Skeletal muscle tissue (tissue), 4 donors: ENCODE measurements around the gene CAPN9. TPM values are rescaled to one million over a fixed set of nuclear protein-coding genes. Genes with fewer than 3 reads are reported as not detected.
"Not testable (repeated sequence)": the region's sequence is repeated elsewhere in the genome, so short reads cannot be mapped to it uniquely, and the experiment has no call there.

Experiments
- H3K27ac ChIP-seq: one replicate; pipeline ENCODE4 v1.7.0; 2013; ENCODE audit warnings: mild to moderate bottlenecking, low read depth, low read length, inconsistent platforms
- H3K27me3 ChIP-seq, 3 donors: one replicate each; pipeline ENCODE4 v1.7.0; 2013; ENCODE audit warnings: low read length in 3 of 3; ENCODE audit not compliant: control insufficient read depth in 3 of 3, insufficient read depth in 3 of 3
- H3K36me3 ChIP-seq, 3 donors: one replicate each; pipeline ENCODE4 v1.7.0; 2013; ENCODE audit warnings: low read length in 3 of 3; ENCODE audit not compliant: control insufficient read depth in 3 of 3, insufficient read depth in 3 of 3
- H3K4me1 ChIP-seq, 3 donors: one replicate each; pipeline ENCODE4 v1.7.0; 2013; ENCODE audit warnings: low read length in 3 of 3, mild to moderate bottlenecking in 3 of 3; ENCODE audit not compliant: control insufficient read depth in 3 of 3, insufficient read depth in 3 of 3
- H3K4me3 ChIP-seq, 3 donors: one replicate each; pipeline ENCODE4 v1.7.0; 2013; ENCODE audit warnings: low read length in 3 of 3
- H3K9ac ChIP-seq, 3 donors: one replicate each; pipeline ENCODE4 v1.7.0; 2013; ENCODE audit warnings: low read length in 3 of 3, mild to moderate bottlenecking in 3 of 3, moderate library complexity in 2 of 3, low read depth in 1 of 3
- H3K9me3 ChIP-seq, 3 donors: one replicate each; pipeline ENCODE4 v1.7.0; 2013; ENCODE audit warnings: low read length in 3 of 3; ENCODE audit not compliant: control insufficient read depth in 3 of 3
- total RNA-seq: library from RNA; depleted of rRNA; stranded (reverse); fragments of >200 nt; gene quantifications from one replicate; pipeline ENCODE4 v1.2.3, GENCODE V29; 2014
- donor health status: Osteomylitis.

The CAPN9 gene
- total RNA-seq, 1 donor from 2014 or later = under 0.01 TPM

DNA sequence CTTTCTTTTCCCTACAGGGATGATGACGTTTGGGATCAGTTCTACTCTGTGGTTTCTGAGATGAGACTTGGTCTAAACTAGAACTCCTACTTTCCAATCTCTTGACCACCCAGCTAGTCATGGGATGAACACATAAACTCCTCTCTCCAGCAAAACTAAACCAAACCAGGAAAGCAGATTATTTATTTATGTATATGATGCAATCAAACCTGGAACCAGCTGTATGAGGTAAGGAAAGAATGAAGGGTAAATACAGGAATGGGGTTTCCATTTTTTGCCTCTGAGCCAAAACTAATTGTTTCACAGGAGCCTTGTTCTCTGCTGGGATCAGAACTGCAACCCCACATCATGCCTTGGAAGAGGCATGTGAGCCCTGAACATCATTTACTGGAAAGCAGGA is 29.9 kb upstream of the CAPN9 start:
- H3K27ac ChIP-seq = no peak overlapping the region
- no peak overlapping the region for H3K9ac ChIP-seq
- H3K4me1 ChIP-seq = peaks cover 19 to 27% (median 25%) of the 10 kb centered on the region in 3 donors
- H3K36me3 ChIP-seq = no peaks in the 10 kb centered on the region
- no peaks in the 10 kb centered on the region for H3K9me3 ChIP-seq
- H3K27me3 ChIP-seq = no peaks in the 10 kb centered on the region
- no peak overlapping the region for H3K4me3 ChIP-seq

DNA sequence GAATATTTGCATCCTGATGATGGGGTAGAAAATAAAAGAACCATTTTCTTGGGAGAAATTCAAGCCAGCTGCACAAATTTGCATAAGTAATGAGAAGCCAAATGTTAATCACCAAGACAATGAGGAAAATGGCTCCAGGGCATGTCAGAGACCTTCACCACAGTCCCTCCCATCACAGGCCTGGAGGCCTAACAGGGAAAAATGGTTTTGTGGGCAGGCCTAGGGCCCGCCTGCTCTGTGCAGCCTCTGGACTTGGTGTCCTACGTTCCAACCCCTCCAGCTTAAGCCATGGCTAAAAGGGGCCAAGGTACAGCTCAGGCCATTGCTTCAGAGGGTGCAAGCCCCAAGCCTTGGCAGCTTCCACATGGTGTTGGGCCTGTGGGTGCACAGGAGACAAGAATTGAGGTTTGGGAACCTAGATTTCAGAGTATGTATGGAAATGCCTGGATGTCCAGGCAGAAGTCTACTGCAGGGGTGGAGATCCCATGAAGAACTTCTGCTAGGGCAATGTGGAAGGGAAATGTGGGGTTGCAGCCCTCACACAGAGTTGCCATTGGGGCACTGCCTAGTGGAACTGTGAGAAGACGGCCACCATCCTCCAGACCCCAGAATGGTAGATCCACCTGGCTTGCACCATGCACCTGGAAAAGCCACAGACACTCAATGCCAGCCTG is 25.2 kb upstream of the CAPN9 start:
- H3K27me3 ChIP-seq, H3K4me1 ChIP-seq, H3K9me3 ChIP-seq, H3K4me3 ChIP-seq, H3K27ac ChIP-seq, H3K9ac ChIP-seq, H3K36me3 ChIP-seq: not testable (repeated sequence)

- no peak overlapping the region for H3K9ac ChIP-seq
- H3K27ac ChIP-seq = no peak overlapping the region
- no peak overlapping the region for H3K4me3 ChIP-seq
- H3K27me3 ChIP-seq = no peaks in the 10 kb centered on the region
- no peaks in the 10 kb centered on the region for H3K9me3 ChIP-seq
- H3K36me3 ChIP-seq = no peaks in the 10 kb centered on the region
- H3K4me1 ChIP-seq = peaks cover 11 to 17% (median 12%) of the 10 kb centered on the region in 3 donors
These were observed 21.8 kb upstream of the CAPN9 start for GRCh38 chr1:230725256-230726012.

- Histone ChIP-seq H3K36me3 (no peaks in the 10 kb centered on the region), H3K9ac (no peak overlapping the region), H3K4me3 (no peak overlapping the region), H3K9me3 (no peaks in the 10 kb centered on the region), H3K27ac (peak overlapping the region; percentile 21), H3K4me1 (peaks cover 17 to 28% (median 21%) of the 10 kb centered on the region in 3 donors), H3K27me3 (no peaks in the 10 kb centered on the region)
These were observed 18.3 kb upstream of the CAPN9 start for GRCh38 chr1:230728710-230729392.

- Histone ChIP-seq H3K4me1 (peaks cover 17 to 28% (median 21%) of the 10 kb centered on the region in 3 donors), H3K27me3 (no peaks in the 10 kb centered on the region), H3K9ac (peak overlapping the region; percentile 51 to 65 (median 52)), H3K27ac (peak overlapping the region; percentile 77), H3K36me3 (no peaks in the 10 kb centered on the region), H3K9me3 (no peaks in the 10 kb centered on the region), H3K4me3 (peak overlapping the region in 2 of 3 donors; percentile 8 to 52)
These were observed 16.2 kb upstream of the CAPN9 start for GRCh38 chr1:230730977-230731376.

GRCh38 chr1:230735447-230735846 is 11.7 kb upstream of the CAPN9 start:
- Histone ChIP-seq H3K4me3 (no peak overlapping the region), H3K9me3 (no peaks in the 10 kb centered on the region), H3K27ac (no peak overlapping the region), H3K4me1 (peaks cover 5 to 11% (median 10%) of the 10 kb centered on the region in 3 donors), H3K36me3 (no peaks in the 10 kb centered on the region), H3K27me3 (no peaks in the 10 kb centered on the region), H3K9ac (no peak overlapping the region)

DNA sequence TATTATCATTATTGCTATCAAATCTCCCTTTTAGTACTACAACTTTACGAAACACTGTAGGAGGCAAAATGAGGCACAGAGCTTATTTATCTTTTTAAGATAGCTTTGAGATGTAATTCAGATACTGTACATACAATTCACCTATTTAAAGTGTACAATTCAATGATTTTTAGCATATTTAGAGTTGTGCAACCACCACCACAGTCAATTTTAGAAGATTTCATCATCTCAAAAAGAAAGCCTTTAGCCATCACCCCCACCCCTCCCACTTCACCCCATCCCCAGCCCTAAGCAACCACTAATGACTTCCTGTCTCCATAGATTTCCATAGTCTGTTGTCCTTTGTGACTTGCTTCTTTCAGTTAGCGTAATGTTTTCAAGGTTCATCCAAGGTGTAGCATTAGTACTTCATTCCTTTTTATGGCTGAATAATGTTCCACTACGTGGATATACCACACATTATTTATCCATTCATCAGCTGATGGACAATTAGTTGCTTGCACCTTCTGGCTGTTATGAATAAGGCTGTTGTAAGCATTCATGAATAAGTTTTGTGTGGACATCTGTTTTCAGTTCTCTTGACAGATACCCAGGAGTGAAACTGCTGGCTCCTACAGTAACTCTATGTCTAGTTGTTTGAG is 9.4 kb upstream of the CAPN9 start:
- H3K36me3 ChIP-seq = no peaks in the 10 kb centered on the region
- no peak overlapping the region for H3K4me3 ChIP-seq
- H3K4me1 ChIP-seq = no peaks in the 10 kb centered on the region
- no peak overlapping the region for H3K9ac ChIP-seq
- no peaks in the 10 kb centered on the region for H3K27me3 ChIP-seq
- H3K27ac ChIP-seq = no peak overlapping the region
- no peaks in the 10 kb centered on the region for H3K9me3 ChIP-seq

DNA sequence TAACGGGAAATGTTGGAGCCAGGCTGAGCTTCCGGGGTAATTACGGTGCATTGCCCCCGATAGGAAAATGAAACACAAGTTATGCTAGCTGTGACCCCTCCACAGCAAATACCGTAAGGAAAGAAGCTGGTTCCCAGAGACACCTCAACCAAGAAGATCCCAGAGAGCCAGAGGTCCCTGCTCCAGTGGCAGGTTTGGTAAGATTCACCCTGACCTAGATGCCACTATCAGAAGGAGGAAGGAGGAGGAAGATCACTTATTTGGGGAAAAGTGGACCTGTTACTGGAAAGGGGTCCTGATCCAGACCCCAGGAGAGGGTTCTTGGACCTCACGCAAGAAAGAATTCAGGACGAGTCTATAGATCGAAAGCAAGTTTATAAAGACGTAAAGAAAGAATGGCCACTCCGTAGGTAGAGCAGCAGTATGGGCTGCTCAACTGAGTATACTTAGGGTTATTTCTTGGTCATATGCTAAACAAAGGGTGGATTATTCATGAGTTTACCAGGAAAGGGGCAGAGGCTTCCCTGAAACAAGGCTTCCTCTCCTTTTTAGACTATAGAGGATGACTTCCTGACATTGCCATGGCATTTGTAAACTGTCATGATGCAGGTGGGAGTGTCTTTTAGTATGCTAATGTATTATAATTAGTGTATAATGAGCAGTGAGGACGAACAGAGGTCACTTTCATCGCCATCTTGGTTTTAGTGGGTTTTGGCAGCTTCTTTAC is 7.5 kb upstream of the CAPN9 start:
- Histone ChIP-seq H3K27me3 (no peaks in the 10 kb centered on the region), H3K4me3 (no peak overlapping the region), H3K9ac (no peak overlapping the region), H3K4me1 (no peaks in the 10 kb centered on the region), H3K27ac (no peak overlapping the region), H3K9me3 (no peaks in the 10 kb centered on the region), H3K36me3 (no peaks in the 10 kb centered on the region)

- no peaks in the 10 kb centered on the region for H3K9me3 ChIP-seq
- no peak overlapping the region for H3K4me3 ChIP-seq
- no peaks in the 10 kb centered on the region for H3K27me3 ChIP-seq
- H3K36me3 ChIP-seq = no peaks in the 10 kb centered on the region
- peaks cover 0 to 1% (median 0%) of the 10 kb centered on the region in 3 donors for H3K4me1 ChIP-seq
- H3K9ac ChIP-seq = no peak overlapping the region
- H3K27ac ChIP-seq = no peak overlapping the region
These were observed 3.3 kb upstream of the CAPN9 start for GRCh38 chr1:230743899-230744298.
